Right kidney (tissue), 9 donors: ENCODE measurements around the gene FBL.
"Not testable (repeated sequence)": the region's sequence is repeated elsewhere in the genome, so short reads cannot be mapped to it uniquely, and the experiment has no call there.

Experiments
- DNase-seq: peaks from one replicate; pipeline ENCODE4 v3.0.0-alpha.2; 2016
- long read RNA-seq, 8 donors: transcript quantifications; one replicate each; lab custom pipeline, GENCODE V29; 2026

Gene FBL
- long read RNA-seq, donor 1, transcript FBL-201 (9 exons, 1,160 nt), result major isoform, 60 of 155 reads
- long read RNA-seq, donor 1, partial matches to known transcripts, result 82 of 155 reads
- long read RNA-seq, donor 1, other reads (novel, unspliced or antisense), result 9 of 155 reads
- long read RNA-seq, donor 2, transcript FBL-201 (9 exons, 1,160 nt), result major isoform, 45 of 89 reads
- long read RNA-seq, donor 2, partial matches to known transcripts, result 33 of 89 reads
- long read RNA-seq, donor 2, other reads (novel, unspliced or antisense), result 9 of 89 reads
- long read RNA-seq, donor 3, transcript FBL-201 (9 exons, 1,160 nt), result major isoform, 26 of 60 reads
- long read RNA-seq, donor 3, partial matches to known transcripts, result 27 of 60 reads
- long read RNA-seq, donor 3, other reads (novel, unspliced or antisense), result 5 of 60 reads
- long read RNA-seq, donor 4, transcript FBL-201 (9 exons, 1,160 nt), result major isoform, 33 of 82 reads
- long read RNA-seq, donor 4, partial matches to known transcripts, result 49 of 82 reads
- long read RNA-seq, donor 4, other reads (novel, unspliced or antisense), result 0 of 82 reads
- long read RNA-seq, donor 5, transcript FBL-201 (9 exons, 1,160 nt), result major isoform, 69 of 124 reads
- long read RNA-seq, donor 5, partial matches to known transcripts, result 41 of 124 reads
- long read RNA-seq, donor 5, other reads (novel, unspliced or antisense), result 14 of 124 reads
- long read RNA-seq, donor 6, transcript FBL-201 (9 exons, 1,160 nt), result major isoform, 37 of 92 reads
- long read RNA-seq, donor 6, partial matches to known transcripts, result 45 of 92 reads
- long read RNA-seq, donor 6, other reads (novel, unspliced or antisense), result 7 of 92 reads
- long read RNA-seq, donor 7, result 0 reads
- long read RNA-seq, donor 8, transcript FBL-201 (9 exons, 1,160 nt), result major isoform, 41 of 110 reads
- long read RNA-seq, donor 8, partial matches to known transcripts, result 60 of 110 reads
- long read RNA-seq, donor 8, other reads (novel, unspliced or antisense), result 7 of 110 reads

DNA sequence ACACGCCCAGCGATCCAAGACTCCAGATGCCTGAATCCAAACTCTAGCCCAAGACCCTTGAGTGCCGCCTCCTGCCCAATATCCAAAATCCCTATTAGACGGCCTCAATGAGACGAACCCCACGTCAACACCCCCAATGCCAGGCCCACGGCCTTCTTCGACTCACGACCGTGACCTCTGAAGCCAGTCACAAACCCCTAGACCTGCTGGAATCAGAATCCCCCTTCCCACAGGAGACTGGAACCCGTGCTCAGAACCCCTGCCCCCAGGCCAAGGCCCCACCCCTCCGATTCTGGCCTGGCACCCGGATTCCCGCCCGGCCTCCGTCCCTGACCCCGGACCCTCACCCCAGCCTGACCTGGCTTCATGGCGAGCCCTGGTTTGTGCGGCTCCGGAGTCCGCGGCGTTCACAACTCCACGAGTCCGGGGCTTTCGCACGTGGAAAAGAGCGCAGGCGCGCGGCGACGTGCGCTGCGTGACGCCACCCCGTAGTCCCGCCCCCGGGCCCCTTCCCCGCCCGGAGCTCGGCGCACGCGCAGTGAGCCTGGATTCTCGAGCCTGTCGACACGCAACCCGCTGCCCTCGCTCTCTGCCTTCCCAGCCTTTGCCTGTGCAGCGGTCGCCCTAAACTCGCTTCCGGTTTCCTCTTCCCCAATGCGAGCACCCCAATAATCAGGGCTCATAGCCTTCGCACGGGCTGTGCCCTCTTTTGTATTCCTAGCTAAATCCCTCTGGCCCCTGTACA, at the start of gene FBL:
FBL (minus strand) TSS at position 447 of the 745 bp plus-strand sequence; CDS start at position 368, 79 bp downstream.
- peak; percentile 82 for DNase-seq

DNA sequence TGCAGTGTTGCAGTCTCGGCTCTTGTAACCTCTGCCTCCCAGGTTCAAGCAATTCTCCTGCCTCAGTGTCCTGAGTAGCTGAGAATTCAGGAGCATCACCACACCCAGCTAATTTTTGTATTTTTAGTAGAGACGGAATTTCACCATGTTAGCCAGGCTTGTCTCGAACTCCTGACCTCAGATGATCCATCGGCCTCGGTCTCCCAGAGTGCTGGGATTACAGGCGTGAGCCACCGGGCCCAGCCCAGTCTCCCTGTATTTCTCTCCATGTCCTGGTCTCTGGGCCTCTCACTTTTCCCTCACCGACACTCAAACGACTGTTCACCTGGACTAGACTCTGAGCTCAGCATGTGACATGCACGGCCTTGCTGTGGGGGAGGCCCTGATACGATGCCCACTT, 48.9 kb upstream of the FBL start:
- not testable (repeated sequence) for DNase-seq

DNA sequence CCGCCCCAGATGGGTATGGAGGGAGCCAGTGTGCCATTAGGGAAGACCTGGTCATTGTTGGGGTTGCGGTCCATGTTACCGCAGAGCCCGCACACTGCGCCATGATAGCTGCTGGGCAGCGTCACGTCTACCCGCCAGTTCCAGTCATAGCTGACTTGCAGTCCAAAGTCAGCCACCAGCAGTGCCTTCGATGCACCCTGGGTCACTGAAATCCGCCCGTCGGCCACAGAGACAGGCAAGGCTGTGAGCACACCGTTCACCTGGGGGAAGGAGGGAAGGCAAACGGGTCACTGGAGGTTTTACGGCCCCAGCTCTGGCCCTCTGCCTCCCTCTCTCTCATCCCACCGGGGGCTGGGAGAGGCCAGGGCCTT, 48.0 kb upstream of the FBL start:
- not testable (repeated sequence) for DNase-seq

DNA sequence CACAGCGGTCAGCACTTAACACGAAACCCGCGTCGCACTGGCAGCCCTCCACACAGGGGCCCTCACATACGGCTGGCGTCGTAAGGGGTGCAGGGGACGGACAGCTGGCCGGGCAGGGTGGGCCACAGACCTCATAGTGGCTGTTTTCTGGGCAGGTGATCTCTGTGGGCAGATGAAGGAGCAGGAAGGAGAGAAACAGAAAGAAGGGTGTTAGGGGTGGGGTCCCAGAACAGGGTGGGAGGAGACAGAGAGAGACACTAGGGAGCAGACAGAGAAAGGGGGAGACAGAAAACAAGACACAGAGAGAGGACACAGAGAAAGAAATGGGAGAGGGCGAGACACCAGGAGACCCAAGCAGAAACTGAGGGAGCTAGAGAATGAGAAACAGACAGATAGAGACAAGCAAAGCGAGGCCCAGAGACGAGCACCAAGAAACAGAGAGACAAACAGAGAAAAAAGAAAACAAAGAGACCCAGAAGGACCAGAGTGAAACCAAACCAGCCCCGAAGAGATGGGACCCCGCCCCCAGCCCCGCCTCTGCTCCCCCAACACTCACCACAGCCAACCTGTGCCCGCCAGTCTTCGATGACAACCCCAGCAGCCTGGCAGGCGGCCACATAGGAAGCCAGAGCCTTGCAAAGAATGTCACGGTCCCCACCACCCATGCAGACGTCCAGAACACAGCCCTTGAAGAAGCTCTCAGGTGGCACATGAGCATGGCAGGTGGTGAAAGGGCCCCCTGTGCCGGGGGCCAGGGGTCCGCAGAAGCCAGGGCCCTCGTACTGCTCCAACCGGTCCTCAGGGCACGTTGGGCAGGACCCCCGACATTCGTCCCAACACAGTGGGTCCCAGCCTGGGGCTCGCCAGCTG, 47.4 kb upstream of the FBL start:
- DNase-seq, result not testable (repeated sequence)

DNA sequence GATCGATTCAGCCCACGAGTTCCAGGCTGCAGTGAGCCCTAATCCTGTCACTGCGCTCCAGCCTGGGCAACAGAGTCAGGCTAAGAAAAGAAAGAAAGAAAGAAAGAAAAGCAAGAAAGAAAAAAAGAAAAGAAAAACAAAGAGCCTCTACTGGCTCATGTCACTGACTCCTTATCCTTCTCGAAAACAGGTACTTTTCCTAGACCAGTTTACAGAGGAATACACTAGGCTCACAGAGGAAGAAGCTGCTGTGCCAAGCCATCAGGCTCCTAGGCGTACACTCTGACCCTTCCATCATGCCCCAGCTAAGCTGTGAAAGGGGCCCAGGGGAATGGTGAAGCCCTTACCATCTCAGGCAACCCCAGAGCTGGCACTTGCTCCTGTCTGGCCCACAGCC, 46.3 kb upstream of the FBL start:
- not testable (repeated sequence) for DNase-seq

DNA sequence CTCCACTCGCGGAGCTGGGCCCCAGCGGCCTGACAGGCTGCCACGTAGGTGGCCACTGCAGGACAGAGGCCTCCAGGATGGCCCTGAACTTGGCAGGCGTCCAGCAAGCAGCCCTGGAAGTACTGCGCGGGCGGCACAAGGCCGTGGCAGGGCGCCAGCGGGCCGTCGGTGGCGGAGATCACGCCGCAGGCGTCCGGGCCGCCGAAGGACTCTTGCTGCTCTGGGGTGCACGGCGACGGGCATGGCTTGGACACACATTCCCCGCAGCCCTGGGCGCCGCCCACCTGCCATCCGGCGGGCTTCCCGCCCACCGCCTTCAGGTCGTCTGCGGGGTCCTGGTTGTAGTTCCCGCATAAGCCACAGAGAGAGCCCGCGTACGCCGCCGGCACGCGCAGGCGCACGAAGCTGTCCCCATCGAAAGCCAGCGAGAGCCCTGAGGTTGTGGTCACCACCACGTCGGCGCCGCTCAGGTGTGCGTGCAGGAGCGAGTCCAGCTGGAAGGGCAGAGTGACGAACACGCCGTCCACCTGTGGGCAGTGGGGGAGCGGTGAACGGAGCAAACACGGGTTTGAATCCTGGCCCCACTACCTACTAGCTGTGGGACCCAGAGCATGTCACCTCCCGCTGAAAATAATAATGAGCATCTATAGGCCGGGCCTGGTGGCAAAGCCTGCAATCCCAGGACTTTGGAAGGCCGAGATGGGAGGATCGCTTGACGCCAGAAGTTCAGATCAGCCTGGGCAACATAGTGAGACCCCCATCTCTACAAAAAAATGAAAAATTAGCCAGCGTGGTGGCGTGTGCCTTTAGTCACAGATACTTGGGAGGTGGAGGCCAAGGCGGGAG, 45.7 kb upstream of the FBL start:
- DNase-seq, result peak; percentile 73

DNA sequence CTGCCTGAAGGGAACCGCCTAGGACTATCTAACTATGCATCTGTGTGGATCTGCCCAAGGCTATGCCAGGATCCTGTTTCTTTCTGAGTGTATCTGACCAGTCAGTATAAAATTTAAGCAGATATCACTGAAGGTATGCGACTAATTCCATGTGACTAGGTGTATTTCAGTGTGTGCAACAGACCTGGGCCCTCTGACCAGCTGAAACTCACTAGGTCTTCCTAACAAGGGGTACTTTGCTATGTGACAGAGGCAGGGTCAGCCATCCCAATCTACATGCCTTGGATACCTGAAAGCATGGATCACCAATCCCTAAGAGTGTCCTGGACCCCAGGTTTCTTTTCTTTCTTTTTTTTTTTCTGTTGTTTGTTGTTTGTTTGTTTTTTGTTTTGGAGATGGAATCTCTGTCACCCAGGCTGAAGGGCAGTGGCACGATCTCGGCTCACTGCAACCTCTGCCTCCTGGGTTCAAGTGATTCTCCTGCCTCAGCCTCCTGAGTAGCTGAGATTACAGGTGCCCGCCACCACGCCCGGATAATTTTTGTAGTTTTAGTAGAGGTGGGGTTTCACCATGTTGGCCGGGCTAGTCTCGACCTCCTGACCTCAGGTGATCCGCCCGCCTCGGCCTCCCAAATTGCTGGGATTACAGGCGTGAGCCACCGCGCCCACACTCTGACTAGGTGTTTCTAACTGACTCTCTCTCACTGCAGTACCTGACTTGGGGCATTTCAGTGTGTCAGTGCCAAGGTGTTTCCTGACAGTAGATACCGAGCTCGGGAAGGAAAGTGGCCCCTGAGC, 44.8 kb upstream of the FBL start:
- no peak for DNase-seq

DNA sequence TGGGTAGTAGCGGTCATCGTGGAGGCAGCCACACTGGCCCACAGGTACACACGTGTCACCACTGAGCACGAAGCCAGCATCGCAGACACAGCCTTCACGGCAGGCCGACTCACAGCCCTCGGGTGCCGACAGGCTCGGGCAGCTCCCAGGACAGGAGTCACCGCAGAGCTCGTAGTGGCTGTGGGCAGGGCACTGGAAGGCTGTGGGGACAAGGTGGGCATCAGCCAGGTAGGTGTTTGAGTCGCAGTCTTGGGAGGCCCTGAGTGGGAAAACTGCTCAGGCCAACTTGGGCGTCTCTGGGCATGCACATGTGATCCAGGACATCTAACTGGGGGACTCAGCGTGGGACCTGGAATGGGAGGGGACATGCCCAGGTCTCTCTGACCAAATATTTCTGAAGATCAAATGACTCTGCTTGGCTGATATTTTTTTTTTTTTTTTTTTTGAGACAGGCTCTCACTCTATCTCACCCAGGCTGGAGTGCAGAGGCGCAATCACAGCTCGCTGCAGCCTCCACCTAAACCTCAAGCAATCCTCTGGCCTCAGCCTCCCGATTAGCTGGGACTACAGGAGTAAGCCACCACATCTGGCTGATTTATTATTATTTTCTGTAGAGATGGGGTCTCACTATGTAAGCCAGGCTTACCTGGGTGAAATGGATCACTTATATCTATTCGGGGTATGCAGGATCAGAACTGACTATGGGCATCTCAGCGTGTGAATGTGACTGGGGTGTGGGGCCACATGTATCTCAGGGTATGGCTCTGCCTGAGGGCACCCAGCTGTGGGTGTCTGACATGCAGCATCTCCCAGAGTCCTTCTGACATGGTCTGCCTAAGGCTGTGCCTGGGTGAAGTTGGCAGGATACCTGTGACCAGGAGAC, 43.9 kb upstream of the FBL start:
- DNase-seq, result not testable (repeated sequence)

DNA sequence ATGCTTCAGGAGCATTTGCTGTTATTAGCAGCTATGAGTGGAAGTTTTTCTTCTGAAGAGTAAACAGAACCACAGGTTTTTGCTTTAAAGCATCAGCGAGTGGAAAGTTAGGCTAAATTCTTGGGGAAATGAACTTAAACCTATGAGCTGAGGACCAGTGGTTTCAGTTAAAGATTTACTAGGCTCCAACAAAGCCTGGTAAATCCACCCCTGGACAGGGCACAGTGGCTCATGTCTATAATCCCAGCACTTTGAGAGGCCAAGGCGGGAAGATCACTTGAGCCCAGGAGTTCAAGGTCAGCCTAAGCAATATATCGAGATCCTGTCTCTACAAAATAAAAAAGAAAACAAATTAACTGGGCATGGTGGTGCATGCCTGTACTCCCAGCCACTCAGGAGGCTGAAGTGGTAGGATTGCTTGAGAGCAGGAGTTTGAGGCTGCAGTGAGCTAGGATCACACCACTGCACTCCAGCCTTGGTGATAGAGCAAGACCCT, 41.3 kb upstream of the FBL start:
- DNase-seq, result not testable (repeated sequence)

DNA sequence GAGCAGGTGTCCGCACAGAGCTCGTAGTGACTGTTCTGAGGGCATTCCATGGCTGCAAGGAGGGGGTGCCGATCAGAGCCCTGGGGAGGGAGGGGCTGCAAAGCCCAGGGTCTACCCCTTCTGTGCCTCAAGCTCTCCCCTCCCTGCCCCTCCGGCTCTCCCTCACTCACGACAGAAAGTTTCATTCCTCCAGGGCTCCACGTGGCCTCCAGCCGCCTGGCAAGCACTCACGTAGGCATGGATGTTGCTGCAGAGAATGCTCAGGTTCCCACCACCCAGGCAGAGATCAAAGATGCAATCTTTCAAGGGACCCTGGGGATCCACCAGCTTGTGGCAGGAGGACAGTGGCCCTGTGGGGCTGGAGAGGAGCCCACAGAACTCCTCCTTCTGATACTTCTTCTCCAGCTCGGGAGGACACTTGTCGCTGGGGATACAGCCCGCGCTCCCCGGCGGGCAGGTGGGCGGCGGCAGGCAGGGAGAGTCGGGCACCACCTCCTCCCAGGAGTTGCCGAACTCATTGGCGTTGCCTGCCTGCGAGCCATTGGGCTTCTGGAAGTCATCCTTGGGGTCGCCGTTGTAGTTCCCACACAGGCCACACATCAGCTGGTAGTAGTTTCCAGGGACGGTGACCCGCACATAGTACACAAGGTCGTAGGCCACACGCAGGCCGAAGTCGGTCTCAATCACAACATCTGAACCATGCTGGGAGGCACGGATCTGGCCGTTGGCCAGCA, 39.8 kb upstream of the FBL start:
- DNase-seq, result not testable (repeated sequence)

DNA sequence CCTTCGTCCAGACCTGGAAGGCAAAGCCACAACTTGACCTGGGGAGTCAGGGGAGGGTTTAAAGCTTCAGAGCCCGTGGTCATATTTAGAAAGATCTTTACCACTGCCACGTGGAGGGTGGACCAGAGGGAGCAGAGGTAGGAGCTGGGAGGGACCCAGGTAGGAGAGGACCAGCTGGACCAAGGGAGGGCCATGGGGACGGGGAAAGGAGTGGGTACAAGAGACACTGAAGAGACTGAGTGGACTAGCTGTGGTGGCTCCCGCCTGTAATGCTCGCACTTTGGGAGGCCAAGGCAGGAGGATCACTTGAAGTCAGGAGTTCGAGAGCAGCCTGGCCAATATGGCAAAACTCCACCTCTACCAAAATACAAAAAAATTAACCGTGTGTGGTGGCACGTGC, 38.5 kb upstream of the FBL start:
- not testable (repeated sequence) for DNase-seq

DNA sequence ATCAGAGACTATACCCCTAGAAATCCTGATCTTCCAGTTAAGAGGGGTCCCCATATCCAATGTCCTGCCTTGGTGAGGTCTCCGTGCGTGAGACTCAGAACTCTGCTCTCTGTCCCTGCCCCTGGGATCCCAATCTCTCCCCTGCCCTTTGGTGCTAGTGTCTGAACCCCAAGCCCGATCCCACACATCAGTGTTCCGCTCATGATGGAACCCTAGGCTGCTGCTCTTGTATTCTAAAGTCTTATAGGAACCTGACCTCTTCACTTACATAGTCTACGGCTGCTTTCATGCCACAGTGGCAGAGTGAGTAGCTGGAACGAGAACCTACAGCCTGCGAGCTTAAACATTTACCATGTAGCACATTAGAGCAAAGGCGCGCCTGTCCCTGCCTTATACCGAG, 36.5 kb upstream of the FBL start:
- DNase-seq, result not testable (repeated sequence)

DNA sequence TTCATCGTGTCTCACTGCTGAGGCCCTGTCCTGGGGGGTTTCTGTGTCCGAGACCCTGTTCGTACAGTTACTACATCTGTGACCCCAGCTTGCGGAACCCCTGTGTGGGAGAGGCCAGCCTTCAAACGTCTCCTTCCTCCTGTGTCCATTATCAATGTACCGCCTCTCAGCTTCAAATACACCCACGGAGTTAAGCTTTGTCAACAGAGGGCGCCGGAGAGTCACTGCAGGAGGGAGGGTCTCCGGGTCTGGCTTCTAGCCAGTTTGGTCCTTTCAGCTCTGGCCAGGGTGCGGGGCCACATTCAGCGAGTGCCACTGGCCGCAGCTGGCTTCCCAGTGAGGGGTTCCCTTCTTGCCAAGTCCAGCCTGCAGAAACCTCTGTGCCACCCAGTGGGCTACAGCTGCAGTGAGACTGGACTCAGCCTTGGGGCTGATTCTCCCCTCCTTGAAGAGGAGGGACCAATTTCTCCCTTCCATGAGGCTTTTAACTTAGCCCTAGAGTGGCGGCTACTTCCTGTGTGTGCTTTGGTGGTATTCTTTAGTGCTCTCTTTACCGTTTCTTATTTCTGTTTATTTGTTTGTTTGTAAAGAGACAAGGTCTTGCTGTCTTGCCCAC, 35.4 kb upstream of the FBL start:
- DNase-seq, result peak; percentile 61

DNA sequence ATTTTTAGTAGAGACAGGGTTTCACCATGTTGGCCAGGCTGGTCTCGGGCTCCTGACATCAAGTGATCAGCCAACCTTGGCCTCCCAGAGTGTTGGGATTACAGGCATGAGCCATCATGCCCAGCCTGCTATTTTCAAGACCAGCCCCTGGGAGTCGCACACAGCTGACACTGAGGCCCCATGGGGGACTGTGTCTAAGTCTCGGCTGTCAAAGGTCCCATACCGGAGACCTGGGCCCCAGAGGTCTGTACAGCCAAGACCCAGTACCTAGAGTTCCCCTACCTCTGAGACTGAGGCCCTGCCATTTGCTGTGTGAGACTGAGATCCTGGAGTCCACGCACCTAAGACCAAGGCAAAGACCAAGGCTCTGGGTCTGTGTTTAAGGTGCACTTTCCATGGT, 34.1 kb upstream of the FBL start:
- DNase-seq, result not testable (repeated sequence)

DNA sequence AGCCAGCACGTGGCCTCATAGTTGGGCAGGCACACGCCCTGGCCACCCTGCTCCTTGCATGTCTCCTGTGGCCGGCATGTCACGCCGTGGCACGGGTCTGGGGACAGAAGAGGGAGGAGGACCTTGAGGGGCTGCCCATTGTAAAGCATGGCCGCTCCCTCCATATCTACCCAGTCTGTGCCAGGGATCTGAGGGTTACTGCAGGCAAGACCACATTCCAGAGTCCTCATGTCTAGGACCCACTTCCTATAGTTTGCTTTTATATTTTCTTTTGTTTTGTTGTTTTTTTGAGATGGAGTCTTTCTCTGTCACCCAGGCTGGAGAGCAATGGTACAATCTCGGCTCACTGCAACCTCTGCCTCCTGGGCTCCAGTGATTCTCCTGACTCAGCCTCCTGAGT, 33.6 kb upstream of the FBL start:
- DNase-seq, result not testable (repeated sequence)

DNA sequence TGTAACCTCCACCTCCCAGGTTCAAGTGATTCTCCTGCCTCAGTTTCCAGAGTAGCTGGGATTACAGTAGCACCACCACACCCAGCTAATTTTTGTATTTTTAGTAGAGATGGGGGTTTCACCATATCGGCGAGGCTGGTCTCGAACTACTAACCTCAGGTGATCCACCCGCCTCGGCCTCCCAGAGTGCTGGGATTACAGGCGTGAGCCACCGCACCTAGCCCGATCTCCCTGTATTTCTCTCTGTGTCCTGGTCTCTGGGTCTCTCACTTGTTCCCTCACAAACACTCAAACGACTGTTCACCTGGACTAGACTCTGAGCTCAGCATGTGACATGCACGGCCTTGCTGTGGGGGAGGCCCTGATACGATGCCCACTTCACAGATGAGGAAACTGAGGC, 32.7 kb upstream of the FBL start:
- DNase-seq, result not testable (repeated sequence)

DNA sequence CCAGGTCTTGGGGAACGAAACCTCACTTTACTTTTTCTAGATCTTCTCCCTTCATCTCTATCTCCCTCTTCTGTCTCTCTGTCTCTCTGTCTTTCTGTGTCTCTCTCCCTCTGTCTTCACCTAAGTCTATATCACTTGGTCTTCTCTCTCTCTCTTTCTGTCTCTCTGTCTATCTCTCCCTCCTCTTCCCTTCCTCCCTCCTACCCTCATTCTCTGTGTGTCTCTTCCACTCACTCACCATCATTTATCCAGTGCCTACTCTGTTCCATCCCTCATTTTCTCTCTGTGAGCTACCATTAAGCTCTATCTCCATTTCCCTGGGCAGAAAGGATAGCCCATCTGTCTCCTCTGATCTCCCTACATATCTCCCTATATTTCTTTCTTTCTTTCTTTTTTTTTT, 32.2 kb upstream of the FBL start:
- DNase-seq, result no peak
